HEK293 (cell line): ENCODE measurements around the gene NAT16.
A peak's percentile ranks its signal among the peaks of the same experiment; 100 is the strongest.

Source experiments
- CTCF ChIA-PET: fragments of 350-600 bp; formaldehyde crosslinking; extraction: SDS; loops from one replicate; lab custom pipeline; 2021; ENCODE audit warnings: antibody characterized with exemption; lab: Yijun Ruan, JAX
- POLR2A ChIA-PET: fragments of 300-600 bp; formaldehyde crosslinking; extraction: SDS; loops from one replicate; lab custom pipeline; 2020; ENCODE audit warnings: antibody characterized with exemption, inconsistent platforms; lab: Yijun Ruan, JAX
- H3K27ac ChIP-seq: fragments of 200-500 bp; sonication (Bioruptor generic); 2 replicates; pipeline ENCODE4 v1.5.1; 2014; ENCODE audit warnings: low read depth, low read length, control low read depth, inconsistent platforms; ENCODE audit errors: extremely low read depth
- H3K36me3 ChIP-seq, 2 experiments: fragments of 200-500 bp in 1 of 2; sonication (Bioruptor generic) in 1 of 2; 1 replicate in 1 of 2; 2 replicates in 1 of 2; pipeline ENCODE4 v1.5.1; 2014 to 2017; ENCODE audit warnings: inconsistent platforms in 2 of 2, low read length in 2 of 2; ENCODE audit not compliant: control insufficient read depth in 2 of 2, insufficient read depth in 1 of 2
- H3K4me1 ChIP-seq: fragments of 200-500 bp; sonication (Bioruptor generic); 2 replicates; pipeline ENCODE4 v1.5.1; 2014; ENCODE audit warnings: mild to moderate bottlenecking, low read length, inconsistent platforms; ENCODE audit not compliant: control insufficient read depth, insufficient read depth
- H3K4me3 ChIP-seq: 2 replicates; pipeline ENCODE4 v1.5.1; 2011; ENCODE audit warnings: low read depth, mild to moderate bottlenecking, control low read depth, low read length, moderate library complexity
- H3K9me3 ChIP-seq: fragments of 200-500 bp; sonication (Bioruptor generic); 2 replicates; pipeline ENCODE4 v1.5.1; 2014; ENCODE audit warnings: low read depth, low read length, inconsistent platforms; ENCODE audit not compliant: control insufficient read depth, insufficient read depth
- BCL11A ChIP-seq: fragments of 450-650 bp; formaldehyde crosslinking; IDR thresholded peaks from 2 replicates; pipeline ENCODE4 v1.5.1; 2016; ENCODE audit warnings: low read depth, missing biosample characterization, missing genetic modification characterization
- GLIS1 ChIP-seq: fragments of 450-650 bp; formaldehyde crosslinking; IDR thresholded peaks from 2 replicates; pipeline ENCODE4 v1.5.1; 2016; ENCODE audit warnings: missing biosample characterization, missing genetic modification characterization
- KLF1 ChIP-seq: fragments of 450-650 bp; formaldehyde crosslinking; IDR thresholded peaks from 2 replicates; pipeline ENCODE4 v1.5.1; 2016; ENCODE audit warnings: missing biosample characterization, missing genetic modification characterization
- PRDM10 ChIP-seq: fragments of 450-650 bp; formaldehyde crosslinking; IDR thresholded peaks from 2 replicates; pipeline ENCODE4 v1.5.1; 2016; ENCODE audit warnings: missing biosample characterization, missing genetic modification characterization
- REPIN1 ChIP-seq: fragments of 450-650 bp; formaldehyde crosslinking; IDR thresholded peaks from 2 replicates; pipeline ENCODE4 v1.5.1; 2017; ENCODE audit warnings: missing biosample characterization, missing genetic modification characterization, low read depth
- ZBTB11 ChIP-seq: fragments of 450-650 bp; formaldehyde crosslinking; conservative IDR thresholded peaks from 2 replicates; pipeline ENCODE4 v1.5.1; 2016; ENCODE audit warnings: low read depth, missing biosample characterization, missing genetic modification characterization
- ZBTB17 ChIP-seq: fragments of 450-650 bp; formaldehyde crosslinking; IDR thresholded peaks from 2 replicates; pipeline ENCODE4 v1.5.1; 2016; ENCODE audit warnings: missing biosample characterization, missing genetic modification characterization
- ZBTB26 ChIP-seq: fragments of 450-650 bp; formaldehyde crosslinking; optimal IDR thresholded peaks from 2 replicates; pipeline ENCODE3; 2016; ENCODE audit warnings: missing biosample characterization, mild to moderate bottlenecking, missing genetic modification characterization
- ZEB2 ChIP-seq: fragments of 450-650 bp; formaldehyde crosslinking; IDR thresholded peaks from 2 replicates; pipeline ENCODE4 v1.5.1; 2016; ENCODE audit warnings: missing biosample characterization, missing genetic modification characterization
- ZNF157 ChIP-seq: fragments of 450-650 bp; formaldehyde crosslinking; IDR thresholded peaks from 2 replicates; pipeline ENCODE4 v1.5.1; 2016; ENCODE audit warnings: missing biosample characterization, missing genetic modification characterization
- ZNF23 ChIP-seq: fragments of 450-650 bp; formaldehyde crosslinking; IDR thresholded peaks from 2 replicates; pipeline ENCODE4 v1.5.1; 2016; ENCODE audit warnings: missing biosample characterization, missing genetic modification characterization, borderline replicate concordance
- ZNF280C ChIP-seq: fragments of 450-650 bp; formaldehyde crosslinking; IDR thresholded peaks from 2 replicates; pipeline ENCODE4 v1.5.1; 2016; ENCODE audit warnings: missing biosample characterization, missing genetic modification characterization
- ZNF335 ChIP-seq: fragments of 450-650 bp; formaldehyde crosslinking; conservative IDR thresholded peaks from 2 replicates; pipeline ENCODE4 v1.5.1; 2016; ENCODE audit warnings: missing biosample characterization, missing genetic modification characterization
- ZNF510 ChIP-seq: fragments of 450-650 bp; formaldehyde crosslinking; IDR thresholded peaks from 2 replicates; pipeline ENCODE4 v1.5.1; 2018; ENCODE audit warnings: mild to moderate bottlenecking, missing genetic modification characterization, missing biosample characterization; ENCODE audit not compliant: insufficient replicate concordance
- ZNF639 ChIP-seq: fragments of 450-650 bp; formaldehyde crosslinking; IDR thresholded peaks from 2 replicates; pipeline ENCODE4 v1.5.1; 2016; ENCODE audit warnings: missing biosample characterization, missing genetic modification characterization
- ZNF658 ChIP-seq: fragments of 450-650 bp; formaldehyde crosslinking; IDR thresholded peaks from 2 replicates; pipeline ENCODE4; 2016; ENCODE audit warnings: missing biosample characterization, missing genetic modification characterization
- ZNF701 ChIP-seq: fragments of 450-650 bp; formaldehyde crosslinking; IDR thresholded peaks from 2 replicates; pipeline ENCODE4 v1.5.1; 2016; ENCODE audit warnings: missing biosample characterization, missing genetic modification characterization
- ZSCAN5A ChIP-seq: fragments of 450-650 bp; formaldehyde crosslinking; IDR thresholded peaks from 2 replicates; pipeline ENCODE4 v1.5.1; 2016; ENCODE audit warnings: missing biosample characterization, missing genetic modification characterization

NAT16 gene

GRCh38 chr7:101166909-101167644 is 13.0 kb downstream of the NAT16 start (continued):
- TF ChIP-seq ZNF280C (tag by site-specific recombination) (no peak), KLF1 (tag by site-specific recombination) (no peak), ZNF510 (tag by site-specific recombination) (no peak), ZSCAN5A (tag by site-specific recombination) (no peak), ZNF23 (no peak), ZNF157 (tag by site-specific recombination) (no peak), ZNF658 (no peak), ZNF639 (tag by site-specific recombination) (no peak; the same call in 1 of the 2 replicates)

GRCh38 chr7:101166648-101166908 is 13.5 kb downstream of the NAT16 start:
- H3K36me3 ChIP-seq, result no peaks in the 10 kb centered on the region
- H3K9me3 ChIP-seq, result no peaks in the 10 kb centered on the region
- H3K4me3 ChIP-seq, result no peak overlapping the region
- ChIA-PET CTCF (interaction anchor here (1.3 to 2.4 kb wide), 2 partner anchors 8 to 22 kb away, joined by 4 to 14 read pairs; no protein-coding TSS in a partner anchor), POLR2A (no interaction called here)
- no peak overlapping the region for H3K27ac ChIP-seq
- TF ChIP-seq ZNF701 (tag by site-specific recombination) (no peak), BCL11A (tag by site-specific recombination) (no peak), ZBTB11 (no peak)
- H3K4me1 ChIP-seq, result peaks cover 18% of the 10 kb centered on the region

- POLR2A ChIA-PET, result interaction anchor here (1.0 to 1.2 kb wide), 4 partner anchors 40 to 460 kb away, joined by 3 to 6 read pairs (median 3); partner anchors contain the start of genes POP7, SERPINE1 and ZNHIT1
- H3K4me1 ChIP-seq, result peaks cover 18% of the 10 kb centered on the region
- no peaks in the 10 kb centered on the region for H3K9me3 ChIP-seq
- no peak overlapping the region for H3K27ac ChIP-seq
- CTCF ChIA-PET, result interaction anchor here (0.6 to 2.4 kb wide), 6 partner anchors 8 to 26 kb away, joined by 3 to 14 read pairs (median 5); no protein-coding TSS in a partner anchor
- no peaks in the 10 kb centered on the region for H3K36me3 ChIP-seq
- H3K4me3 ChIP-seq, result peak overlapping the region; percentile 15
- TF ChIP-seq REPIN1 (tag by site-specific recombination) (no peak), ZBTB17 (tag by site-specific recombination) (peak; percentile 83), GLIS1 (tag by site-specific recombination) (peak; percentile 91), ZBTB26 (no peak), PRDM10 (tag by site-specific recombination) (peak; percentile 87), ZEB2 (tag by site-specific recombination) (no peak), ZNF335 (tag by site-specific recombination) (peak; percentile 58)
Observed at GRCh38 chr7:101165958-101166647, 14.0 kb downstream of the NAT16 start.
